Activated T-helper 1 cell treated with Interleukin-2 at 50 U/mL for 16 hours (primary cell): ENCODE data around the gene EEA1.
"Not testable (repeated sequence)": the region's sequence is repeated elsewhere in the genome, so short reads cannot be mapped to it uniquely, and the experiment has no call there.

ENCODE experiments used
- DNase-seq: peaks from one replicate; pipeline ENCODE4 v3.0.0-alpha.2; 2020; ENCODE audit warnings: low read depth

Gene EEA1

DNA sequence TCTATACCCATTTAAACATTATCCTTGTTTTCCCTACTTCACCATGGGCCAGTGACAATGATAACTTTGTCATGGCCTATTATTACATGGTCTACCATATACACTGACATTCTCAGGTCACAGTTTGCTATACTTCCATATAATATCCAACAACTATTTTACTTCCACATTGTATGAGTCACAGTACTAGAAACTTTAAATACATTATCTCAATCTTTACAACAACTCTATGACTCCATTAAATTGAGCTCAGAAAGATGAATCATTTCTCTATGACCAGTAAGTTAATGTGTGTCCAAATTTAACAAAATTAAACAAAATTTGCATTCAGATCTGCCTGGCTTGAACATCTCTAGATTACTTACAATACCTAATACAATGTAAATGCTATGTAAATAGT, 132.4 kb downstream of the EEA1 start:
- no peak for DNase-seq

DNA sequence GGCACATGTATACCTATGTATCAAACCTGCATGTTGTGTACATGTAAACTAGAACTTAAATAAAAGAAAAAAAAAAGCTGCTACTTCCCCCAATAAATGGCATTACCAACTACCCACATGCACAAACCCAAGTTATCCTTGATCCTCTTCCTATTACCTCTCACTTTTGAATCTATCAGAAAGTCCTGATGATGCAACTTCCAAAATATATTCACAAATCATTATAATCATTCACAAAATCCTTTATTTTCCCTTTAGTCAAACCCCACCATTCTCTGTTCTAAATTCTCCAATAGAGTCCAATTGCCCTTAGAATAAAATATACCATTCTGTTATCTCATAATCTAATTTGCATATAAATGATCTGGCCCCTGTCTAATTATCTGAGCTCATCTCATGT, 134.3 kb downstream of the EEA1 start:
- no peak for DNase-seq

DNA sequence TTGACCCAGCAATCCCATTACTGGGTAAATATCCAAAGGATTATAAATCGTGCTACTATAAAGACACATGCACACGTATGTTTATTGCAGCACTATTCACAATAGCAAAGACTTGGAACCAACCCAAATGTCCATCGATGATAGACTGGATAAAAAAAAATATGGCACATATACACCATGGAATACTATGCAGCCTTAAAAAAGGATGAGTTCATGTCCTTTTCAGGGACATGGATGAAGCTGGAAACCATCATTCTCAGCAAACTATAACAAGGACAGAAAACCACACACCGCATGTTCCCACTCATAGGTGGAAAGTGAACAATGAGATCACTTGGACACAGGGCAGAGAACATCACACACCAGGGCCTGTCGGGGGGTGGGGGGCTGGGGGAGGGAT, 134.7 kb downstream of the EEA1 start:
- not testable (repeated sequence) for DNase-seq

DNA sequence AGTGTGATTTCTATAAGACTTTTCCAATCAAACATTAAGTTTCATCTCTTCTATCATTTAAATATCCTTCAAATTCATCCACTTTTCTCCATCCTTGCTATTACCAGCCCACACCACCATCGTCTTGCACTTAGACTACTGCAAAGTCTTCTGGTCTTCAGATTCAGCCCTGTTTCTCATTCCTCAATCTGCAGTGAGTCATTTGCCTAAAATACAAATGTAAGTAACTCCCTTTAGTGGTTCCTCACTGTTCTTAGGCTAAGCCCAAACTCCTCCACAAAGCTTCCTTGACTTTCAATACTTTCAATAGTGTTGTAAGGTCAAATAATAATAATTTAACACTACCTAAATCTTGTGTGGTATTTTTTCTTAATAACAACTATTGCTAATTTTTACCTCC, 143.1 kb downstream of the EEA1 start:
- DNase-seq = no peak

DNA sequence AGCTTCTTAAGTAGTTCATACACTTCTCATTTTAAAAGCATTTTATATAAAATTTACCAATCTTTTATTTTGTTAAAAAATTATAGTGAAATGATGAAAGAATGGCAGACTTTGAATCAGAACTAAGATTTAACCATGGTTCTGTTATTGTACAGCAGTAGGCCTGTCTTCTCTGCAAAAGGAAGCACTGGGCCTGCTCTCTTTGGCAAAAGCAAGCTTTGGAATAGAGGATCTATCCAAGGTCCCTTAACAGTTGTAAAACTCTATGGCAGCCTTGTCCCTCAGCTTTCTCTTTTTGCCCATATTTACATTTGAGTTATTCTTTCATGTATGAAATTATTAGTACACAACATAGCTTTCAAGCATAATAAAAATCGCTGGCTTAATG, 143.5 kb downstream of the EEA1 start:
- DNase-seq = no peak

DNA sequence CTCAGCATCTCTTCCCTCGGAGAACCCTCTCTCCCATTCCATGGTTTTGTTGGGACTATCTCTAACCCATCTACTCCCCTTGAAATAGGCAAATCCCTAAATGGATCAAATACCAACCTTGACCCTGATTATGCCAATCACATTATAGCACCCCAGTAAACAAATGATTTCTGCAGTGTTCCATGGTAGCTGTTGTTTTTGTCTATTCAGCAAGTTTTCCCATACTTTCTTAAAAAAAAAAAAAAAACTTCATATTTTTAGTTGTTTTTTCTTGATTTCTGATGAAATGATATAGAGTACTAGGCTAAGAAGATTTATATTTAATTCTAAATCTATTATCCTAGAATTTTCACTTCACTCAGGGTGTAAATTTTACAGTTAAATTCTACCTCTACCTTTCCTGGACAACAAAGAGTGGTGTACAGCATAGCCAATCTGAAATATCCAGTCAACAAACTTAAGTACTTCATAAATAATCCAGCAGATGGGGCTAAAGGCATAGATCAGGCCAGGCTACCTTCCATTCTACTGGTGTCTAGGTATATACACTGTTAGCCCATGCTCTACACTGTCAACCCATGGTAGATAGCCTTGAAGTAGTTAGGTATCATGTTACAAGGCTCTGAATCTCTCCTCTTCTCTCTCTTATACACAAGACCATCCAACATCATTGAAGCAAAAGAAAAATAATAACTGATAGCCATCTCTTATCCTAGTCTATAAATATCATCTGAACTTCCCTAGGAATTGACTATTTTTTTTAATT, 144.1 kb downstream of the EEA1 start:
- no peak for DNase-seq

DNA sequence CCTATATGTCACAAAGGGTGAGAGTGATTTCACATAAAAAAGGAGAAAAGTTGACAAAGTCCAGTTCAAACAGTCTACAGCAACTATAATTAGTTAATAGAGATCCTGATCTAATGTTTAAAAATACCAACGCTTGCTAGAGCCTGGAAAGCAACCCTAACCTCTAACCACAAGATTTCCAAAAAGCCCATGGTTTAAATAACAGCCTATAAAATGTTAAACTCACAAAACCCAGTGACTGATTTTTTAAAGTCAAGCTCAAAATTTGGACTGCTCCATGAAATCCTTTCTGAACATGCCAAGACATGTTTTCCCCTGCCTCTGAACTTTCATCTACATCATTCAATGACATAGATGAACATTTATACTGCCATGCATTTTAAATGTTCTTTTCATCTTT, 144.7 kb downstream of the EEA1 start:
- no peak for DNase-seq

DNA sequence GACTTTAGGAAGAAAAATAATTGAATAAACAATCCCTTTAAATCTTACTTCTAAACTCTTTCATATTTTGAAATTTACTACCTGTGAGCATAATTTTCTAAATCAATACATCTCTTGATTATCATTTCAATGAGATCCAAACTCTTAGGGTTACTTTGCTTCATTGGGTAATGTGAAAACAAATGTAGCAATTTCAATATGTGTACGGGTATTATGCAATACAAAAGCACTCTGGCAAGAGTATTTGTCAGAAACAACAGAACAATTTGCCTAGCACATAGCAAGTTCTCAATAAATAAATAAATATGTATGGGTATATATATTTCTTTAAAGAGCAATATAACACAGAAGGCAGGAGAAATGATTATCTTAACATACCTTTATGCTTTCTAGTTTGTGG, 149.2 kb downstream of the EEA1 start:
- DNase-seq = no peak

DNA sequence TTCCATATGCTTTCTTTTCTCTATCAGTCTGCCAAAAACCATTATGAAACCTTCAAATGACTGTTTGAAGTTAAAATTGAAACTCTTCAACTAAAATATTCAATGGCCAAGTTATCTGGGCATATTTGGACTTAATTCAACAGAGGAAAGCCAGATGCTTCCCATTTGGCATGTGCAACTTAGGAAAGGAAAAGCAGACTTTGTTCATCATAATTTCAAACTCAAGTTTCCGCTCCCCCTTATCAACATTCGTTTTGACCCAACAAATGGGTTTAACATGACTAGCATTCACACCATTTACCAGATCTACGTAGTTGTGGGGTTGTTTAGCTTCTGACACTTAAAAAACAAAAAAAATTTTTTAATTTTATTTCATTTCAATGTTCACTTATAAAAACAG, 150.6 kb downstream of the EEA1 start:
- DNase-seq = no peak

DNA sequence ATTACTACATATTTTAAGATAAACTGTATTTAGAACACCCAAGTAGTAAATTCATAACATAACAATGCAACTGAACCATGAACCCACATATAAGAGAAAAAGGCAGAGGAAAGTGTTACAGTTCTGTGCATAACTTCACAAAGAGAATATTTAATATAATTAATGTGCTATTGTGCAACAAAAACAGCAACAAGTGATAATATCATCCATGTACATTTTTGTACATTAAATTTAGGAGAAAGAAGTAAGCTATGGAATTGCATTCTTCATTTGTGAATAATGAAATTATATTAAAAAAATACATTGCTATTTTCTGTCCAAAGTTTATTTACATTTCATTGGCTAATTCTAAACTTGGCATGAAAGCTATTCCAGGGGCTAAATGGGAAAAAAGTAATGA, 153.7 kb downstream of the EEA1 start:
- no peak for DNase-seq

DNA sequence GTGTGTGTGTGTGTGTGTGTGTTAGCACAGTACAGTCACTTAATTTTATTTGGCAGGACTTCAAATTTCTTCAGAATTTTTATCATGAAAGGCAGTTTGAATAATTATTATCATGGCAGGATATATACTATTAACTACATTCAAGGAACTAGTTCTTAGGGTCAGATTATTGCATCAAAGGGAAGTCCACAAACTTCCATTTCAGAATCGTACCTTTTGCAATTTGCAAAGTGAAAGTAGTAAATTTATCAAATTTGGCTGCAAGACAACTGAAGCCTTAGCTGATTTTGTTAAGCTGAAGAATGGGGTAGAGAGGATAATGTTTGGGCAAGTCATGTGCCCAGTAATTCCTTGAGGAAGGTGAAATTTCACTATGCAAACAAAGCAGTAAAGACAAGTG, 158.1 kb downstream of the EEA1 start:
- DNase-seq = no peak

DNA sequence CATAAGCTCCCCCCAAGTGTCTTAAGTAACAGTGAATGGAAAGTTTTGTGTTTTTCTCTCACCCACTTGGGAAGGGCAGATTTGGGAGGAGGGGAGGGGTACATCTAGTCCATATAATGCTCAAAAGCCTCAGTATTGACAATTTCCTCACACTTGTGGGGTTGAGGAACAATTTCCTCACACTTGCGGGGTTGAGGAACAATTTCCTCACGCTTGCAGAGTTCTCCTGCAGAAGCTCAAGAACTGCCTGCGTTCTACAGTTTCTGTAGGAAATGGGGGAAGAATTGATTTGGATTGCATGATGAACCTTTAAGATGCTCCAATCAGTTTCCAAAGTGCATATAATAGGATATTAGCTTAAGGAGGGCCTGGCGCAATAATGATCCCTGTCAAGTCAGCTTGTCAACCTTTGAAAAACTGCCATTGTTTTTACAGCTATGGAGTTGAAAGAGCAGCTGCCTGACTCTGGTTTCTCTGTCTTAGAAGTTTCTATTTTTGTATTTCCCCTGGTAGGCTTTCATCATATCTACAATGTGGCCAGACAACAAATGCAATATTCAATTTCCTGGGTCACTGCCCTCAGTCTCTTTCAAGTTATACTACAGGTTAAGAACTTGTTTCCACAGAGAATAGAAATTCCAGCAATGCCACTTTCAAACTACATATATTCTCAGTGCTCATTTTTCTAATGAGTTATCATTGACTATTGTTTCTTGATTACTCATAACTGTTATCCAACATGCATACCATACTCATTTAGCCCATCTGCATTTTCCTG, 159.8 kb downstream of the EEA1 start:
- DNase-seq = no peak

DNA sequence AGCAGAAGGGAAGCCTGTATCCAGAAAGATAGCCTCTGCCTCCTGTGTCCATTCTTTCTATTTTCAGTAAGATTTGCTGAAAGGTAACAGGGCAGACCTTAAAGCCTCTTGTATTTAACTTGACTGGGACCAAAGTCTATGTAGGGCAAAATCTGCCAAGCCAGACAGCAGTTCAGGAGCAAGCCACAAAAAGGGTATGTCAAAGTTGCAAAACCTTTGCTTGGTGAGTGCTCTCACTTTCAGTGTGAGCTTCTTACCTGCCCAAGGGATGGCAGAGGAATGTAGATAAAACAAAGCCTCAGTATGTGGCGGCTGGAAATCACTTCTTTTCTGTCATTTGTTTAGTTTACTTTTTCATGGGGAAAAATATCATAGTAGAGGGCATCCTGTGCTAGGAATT, 163.2 kb downstream of the EEA1 start:
- DNase-seq = no peak

DNA sequence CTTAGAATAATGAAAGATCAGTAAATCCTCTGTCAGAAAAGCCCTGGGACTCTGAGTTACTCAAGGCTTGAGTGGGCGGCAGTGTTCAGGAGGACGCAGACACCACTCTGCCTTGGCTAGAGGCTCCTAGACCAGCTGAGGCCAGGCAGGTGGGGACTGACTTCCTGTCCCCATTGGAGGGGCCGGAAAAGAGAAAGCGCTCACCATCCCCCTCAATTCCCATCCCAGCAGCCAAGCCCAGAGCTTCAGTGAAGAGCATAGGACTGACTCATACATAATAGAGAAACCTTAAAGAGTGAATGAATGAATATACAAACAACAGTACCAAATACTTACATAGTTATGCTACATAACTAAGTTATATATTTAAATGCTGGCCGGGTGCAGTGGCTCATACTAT, 164.3 kb downstream of the EEA1 start:
- DNase-seq = no peak

DNA sequence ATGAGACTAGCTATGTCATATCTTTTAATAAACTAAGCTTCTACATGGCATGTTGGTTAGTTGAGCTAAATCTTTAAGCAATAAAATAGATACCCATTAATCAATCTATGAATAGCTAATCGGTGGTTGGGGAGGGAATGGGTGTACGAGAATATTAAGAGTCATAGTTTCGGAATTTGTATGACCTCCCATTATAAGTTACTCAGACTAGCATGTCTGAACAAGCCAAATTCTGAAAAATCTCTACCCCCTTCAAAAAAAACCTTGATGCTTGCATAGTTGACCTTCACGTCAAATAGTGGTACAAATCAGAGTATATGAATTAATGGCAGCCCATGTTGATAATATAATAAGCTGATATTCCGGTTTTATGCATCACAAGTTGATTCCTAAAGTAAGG, 166.3 kb downstream of the EEA1 start:
- DNase-seq = no peak

DNA sequence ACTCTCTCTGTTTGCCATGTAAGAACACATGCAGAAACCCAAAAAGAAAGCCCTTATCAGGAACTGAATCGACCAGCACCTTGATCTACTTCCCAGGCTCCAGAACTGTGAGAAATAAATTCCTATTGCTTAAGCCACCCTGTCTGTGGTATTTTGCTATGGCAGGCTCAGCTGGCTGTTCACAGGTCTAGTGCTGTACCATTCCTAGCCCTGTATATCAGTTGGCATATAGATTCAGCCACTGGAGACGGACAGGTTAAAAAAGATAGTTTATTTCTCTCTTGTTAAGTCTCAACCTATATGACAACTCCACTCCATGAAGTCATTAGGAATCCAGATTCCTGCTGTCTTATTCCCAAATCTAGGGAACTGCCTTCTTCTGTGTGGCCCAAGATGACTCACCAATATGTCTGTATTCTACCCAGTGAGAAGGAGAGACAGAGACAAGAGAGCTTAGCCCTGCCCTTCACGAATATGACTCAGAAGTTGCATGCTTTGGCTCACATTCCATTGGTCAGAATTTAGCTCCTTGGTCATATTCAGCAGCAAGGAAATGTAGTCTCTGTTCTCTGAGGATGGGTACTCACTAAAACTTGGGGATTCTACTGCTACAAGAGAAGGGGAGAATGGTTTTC, 169.3 kb downstream of the EEA1 start:
- no peak for DNase-seq

DNA sequence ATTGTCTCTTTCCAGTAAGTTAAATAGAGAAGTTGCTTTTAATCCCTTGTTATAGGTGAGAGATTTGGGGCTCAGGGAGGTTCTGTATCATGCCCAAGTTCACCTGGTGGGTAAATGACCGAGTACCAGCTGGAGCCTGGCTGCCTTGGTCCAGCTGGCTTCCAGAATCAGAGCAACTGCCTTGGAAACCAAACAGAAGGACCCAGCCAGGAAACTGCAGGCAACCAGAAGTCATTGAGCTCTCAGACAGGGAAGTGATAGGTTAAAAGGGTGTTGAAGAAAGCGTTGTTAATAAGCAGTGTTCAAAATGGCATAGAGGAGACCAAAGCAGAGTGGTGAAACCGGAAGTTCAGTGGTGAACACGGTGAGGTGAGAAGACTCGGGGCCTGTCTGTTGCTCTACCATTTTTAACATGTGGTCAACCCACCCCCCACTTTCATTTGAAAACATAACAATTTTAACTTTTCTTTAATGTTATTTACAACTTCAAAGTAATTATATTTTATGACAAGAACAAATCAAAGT, 171.4 kb downstream of the EEA1 start:
- no peak for DNase-seq

DNA sequence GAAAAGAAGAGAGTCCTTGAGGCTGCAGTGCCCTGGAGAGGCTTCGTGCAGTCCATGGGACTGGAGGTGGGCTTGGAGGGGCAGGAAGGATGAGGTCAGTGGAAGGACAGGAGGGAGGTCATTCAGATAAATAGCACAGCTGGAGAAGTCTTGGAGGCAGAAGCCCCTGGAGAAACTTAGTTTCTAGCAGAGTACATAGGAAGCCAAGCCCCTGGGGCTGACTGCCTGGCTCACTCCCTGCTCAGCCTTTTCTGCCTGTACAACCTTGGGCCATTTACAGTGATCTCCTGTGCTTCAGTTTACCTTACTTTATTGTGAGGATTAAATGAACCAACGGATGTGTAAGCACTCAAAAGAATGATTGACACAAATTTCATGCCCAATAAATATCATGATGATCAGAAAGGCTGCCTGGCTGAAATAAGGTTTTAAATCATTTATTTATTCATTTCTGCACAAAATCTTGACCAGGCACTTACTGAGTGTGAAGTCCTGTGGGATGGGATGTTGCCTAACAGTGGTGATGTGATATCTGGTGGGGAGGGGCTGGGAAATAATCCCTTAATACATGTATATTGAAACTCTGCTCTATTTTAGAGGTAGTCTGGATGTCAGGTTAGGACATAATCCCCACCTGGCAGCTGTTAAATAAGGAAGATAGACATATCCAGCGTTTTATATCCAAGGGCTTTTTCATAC, 172.0 kb downstream of the EEA1 start:
- DNase-seq = no peak

DNA sequence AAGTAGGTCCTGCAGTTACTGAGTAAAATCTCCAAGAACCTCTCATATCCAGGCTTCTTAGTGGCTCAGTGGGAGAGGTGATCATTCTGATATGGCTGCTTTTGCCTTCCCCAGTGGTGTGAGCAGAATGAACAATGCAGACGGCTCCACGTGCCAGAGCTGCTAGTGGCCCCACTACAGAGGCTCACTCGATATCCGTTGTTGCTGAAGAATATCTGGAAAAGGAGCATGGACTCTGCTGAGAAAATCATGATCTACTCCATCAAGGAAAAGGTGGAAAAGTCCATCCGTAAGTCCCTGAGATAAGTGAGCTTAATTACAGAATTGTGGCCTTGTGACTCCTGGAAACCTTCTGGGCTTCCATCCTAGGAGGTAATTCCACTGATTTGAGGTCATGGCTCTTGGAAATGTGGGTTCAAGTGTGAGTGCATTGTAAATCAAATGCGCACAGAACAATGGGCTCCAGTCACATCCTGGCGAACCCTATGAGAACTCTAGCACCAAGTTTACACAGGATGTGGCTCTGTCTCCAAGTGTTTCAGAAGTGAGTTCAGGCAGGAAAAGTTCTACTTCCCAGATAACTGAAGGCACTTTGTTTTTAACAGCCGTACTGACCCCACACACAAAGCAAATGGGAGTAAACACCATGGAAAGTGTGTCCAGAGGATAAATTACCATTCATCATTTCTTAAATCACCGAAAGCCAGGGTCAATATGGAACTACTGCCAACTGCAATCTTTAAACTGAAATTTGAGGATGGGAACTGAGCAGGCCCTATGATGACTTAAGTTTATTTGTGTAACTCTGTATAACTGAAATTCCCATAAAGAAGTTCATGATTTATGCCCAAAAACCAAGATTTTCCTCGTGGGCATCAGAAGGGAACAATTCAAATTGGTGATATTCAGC, 174.9 kb downstream of the EEA1 start:
- DNase-seq = no peak

DNA sequence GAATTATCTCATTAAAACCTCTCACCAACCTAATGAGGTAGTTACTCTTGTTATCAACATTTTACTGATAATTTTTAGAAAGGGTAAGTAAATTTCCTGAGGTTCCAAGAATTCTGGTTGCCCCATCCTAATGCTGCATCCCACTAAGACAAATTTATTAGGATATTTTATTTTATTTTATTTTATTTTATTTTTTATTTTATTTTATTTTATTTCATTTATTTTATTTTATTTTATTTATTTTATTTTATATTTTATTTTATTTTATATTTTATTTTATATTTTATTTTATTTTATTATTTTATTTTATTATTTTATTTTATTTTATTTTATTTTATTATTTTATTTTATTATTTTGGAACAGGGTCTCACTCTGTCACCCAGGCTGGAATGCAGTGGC, 179.4 kb downstream of the EEA1 start:
- not testable (repeated sequence) for DNase-seq

DNA sequence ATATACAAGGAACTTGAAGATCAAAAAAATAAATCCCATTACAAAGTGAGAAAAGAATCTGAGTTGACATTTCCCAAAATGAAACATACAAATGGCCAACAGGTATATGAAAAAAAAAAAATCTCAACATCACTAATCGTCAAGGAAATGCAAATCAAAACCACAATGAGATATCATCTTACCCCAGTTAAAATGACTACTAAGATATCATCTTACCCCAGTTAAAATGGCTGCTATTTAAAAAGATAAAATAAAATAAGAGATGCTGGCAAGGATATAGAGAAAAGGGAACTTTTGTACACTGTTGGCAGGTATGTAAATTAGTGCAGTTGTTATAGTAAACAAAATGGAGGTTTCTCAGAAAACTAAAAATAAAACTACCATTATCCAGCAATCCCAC, 181.9 kb downstream of the EEA1 start:
- DNase-seq = no peak
